ENCODE measurements around the gene TCF4.
A peak's percentile ranks its signal among the peaks of the same experiment; 100 is the strongest.

The TCF4 gene

DNA sequence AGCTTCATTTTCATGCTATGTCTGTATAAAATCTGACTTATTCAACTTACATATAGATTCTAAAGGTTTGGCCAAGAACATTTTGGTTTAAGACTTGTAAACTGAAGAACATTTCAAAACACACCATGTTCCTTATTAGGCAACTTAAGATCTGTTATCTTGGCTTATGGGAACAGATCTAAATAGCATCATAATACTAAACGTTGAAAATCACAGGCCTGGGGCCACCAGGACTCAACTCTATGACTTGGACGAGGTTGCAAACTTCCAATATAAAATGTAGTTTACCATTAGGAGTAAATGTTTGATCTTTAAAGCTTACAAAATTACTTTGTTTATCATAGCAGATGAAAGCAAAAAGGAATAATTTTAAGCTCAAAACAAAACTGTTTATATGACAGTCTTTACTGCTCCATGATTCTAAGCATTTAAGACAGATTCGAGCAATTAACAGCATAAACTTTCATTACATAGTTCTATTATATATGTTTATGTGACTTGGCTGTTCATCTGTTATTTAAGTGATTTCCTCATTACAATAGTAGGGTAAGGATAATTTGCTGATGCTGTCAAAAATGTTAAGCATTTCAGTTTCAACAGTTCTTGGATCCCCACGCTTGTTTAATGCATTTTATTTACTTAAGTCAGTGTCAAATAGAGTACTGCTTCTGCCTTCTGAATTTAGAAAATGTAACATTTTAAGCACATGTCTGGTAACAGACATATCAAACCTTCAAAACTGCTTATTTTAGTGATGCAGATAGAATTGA lies 8.3 kb downstream of the TCF4 start:
- CTCF ChIA-PET: interaction anchor here (0.7 to 1.6 kb wide), 2 partner anchors 165 to 257 kb away, joined by 3 to 5 read pairs; no protein-coding TSS in a partner anchor
- no peak overlapping the region for H3K4me3 ChIP-seq (ENCODE audit: low read depth, low read length)
- POLR2A ChIA-PET: interaction anchor here (0.5 to 0.6 kb wide), 2 partner anchors 17 to 173 kb away, joined by 6 to 7 read pairs; no protein-coding TSS in a partner anchor
- no peak overlapping the region for H3K27ac ChIP-seq (ENCODE audit: extremely low read depth, low read depth, low read length)
- H3K36me3 ChIP-seq (ENCODE audit: control insufficient read depth in 2 of 2, insufficient read depth in 1 of 2, low read length in 2 of 2): peaks cover 0 to 2% of the 10 kb centered on the region in 2 experiments; a peak in 2 of 3 replicates
- peaks cover 29% of the 10 kb centered on the region for H3K4me1 ChIP-seq (ENCODE audit: control insufficient read depth, insufficient read depth, low read length)
- TF ChIP-seq PRDM6 (tag by site-specific recombination; IDR thresholded peaks at IDR 0.05): 0 out of 2 replicates have a peak, but pooled peaks have one; percentile 4
- TF ChIP-seq ZNF623 (tag by site-specific recombination; IDR thresholded peaks at IDR 0.05): 0 out of 2 replicates have a peak, but pooled peaks have one; percentile 10
- no peak for TF ChIP-seq ZNF221 (tag by site-specific recombination; IDR thresholded peaks at IDR 0.05; ENCODE audit: borderline replicate concordance)
- H3K9me3 ChIP-seq (ENCODE audit: control insufficient read depth, insufficient read depth, low read depth, low read length): no peaks in the 10 kb centered on the region

- CTCF ChIA-PET: interaction anchor here (0.6 to 1.8 kb wide), 2 partner anchors 12 to 130 kb away, joined by 3 read pairs; no protein-coding TSS in a partner anchor
- Histone ChIP-seq H3K4me1 (ENCODE audit: control insufficient read depth, insufficient read depth, low read length) (peaks cover 29% of the 10 kb centered on the region), H3K36me3 (ENCODE audit: control insufficient read depth in 2 of 2, insufficient read depth in 1 of 2, low read length in 2 of 2) (peaks cover 0 to under 1% of the 10 kb centered on the region in 2 experiments), H3K27ac (ENCODE audit: extremely low read depth, low read depth, low read length) (no peak overlapping the region), H3K9me3 (ENCODE audit: control insufficient read depth, insufficient read depth, low read depth, low read length) (no peaks in the 10 kb centered on the region), H3K4me3 (ENCODE audit: low read depth, low read length) (no peak overlapping the region)
- POLR2A ChIA-PET: no interaction called here
- peak; percentile 8; the same call in 1 of the 2 replicates for TF ChIP-seq ZNF654 (tag by site-specific recombination; IDR thresholded peaks at IDR 0.05; ENCODE audit: low read depth)
- no peak for TF ChIP-seq GLIS1 (tag by site-specific recombination; IDR thresholded peaks at IDR 0.05)
- TF ChIP-seq ZNF324 (tag by site-specific recombination; IDR thresholded peaks at IDR 0.05): no peak
- TF ChIP-seq, protein P1, sequence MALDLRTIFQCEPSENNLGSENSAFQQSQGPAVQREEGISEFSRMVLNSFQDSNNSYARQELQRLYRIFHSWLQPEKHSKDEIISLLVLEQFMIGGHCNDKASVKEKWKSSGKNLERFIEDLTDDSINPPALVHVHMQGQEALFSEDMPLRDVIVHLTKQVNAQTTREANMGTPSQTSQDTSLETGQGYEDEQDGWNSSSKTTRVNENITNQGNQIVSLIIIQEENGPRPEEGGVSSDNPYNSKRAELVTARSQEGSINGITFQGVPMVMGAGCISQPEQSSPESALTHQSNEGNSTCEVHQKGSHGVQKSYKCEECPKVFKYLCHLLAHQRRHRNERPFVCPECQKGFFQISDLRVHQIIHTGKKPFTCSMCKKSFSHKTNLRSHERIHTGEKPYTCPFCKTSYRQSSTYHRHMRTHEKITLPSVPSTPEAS (tag by site-specific recombination; IDR thresholded peaks at IDR 0.05): no peak
- no peak for TF ChIP-seq ZFP69B (tag by site-specific recombination; IDR thresholded peaks at IDR 0.05)
- no peak for TF ChIP-seq ZNF513 (tag by site-specific recombination; IDR thresholded peaks at IDR 0.05)
- TF ChIP-seq OVOL3 (tag by site-specific recombination; IDR thresholded peaks at IDR 0.05): no peak
- 0 out of 2 replicates have a peak, but pooled peaks have one; percentile 10 for TF ChIP-seq ZNF366 (tag by site-specific recombination; conservative IDR thresholded peaks at IDR 0.05)
- TF ChIP-seq ZNF488 (tag by site-specific recombination; IDR thresholded peaks at IDR 0.05): no peak
- peak; percentile 68 for TF ChIP-seq PRDM6 (tag by site-specific recombination; IDR thresholded peaks at IDR 0.05)
- TF ChIP-seq, protein P2, sequence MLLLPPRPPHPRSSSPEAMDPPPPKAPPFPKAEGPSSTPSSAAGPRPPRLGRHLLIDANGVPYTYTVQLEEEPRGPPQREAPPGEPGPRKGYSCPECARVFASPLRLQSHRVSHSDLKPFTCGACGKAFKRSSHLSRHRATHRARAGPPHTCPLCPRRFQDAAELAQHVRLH (tag by site-specific recombination; IDR thresholded peaks at IDR 0.05): no peak
- no peak for TF ChIP-seq ZNF26 (tag by site-specific recombination; IDR thresholded peaks at IDR 0.05)
- no peak for TF ChIP-seq SCRT2 (tag by site-specific recombination; IDR thresholded peaks at IDR 0.05)
- TF ChIP-seq KLF9 (tag by site-specific recombination; IDR thresholded peaks at IDR 0.05; ENCODE audit: low read depth): no peak
- no peak for TF ChIP-seq ZNF48 (tag by site-specific recombination; IDR thresholded peaks at IDR 0.05)
- no peak for TF ChIP-seq ZNF157 (tag by site-specific recombination; IDR thresholded peaks at IDR 0.05)
- no peak for TF ChIP-seq ZNF404 (tag by site-specific recombination; IDR thresholded peaks at IDR 0.05)
- TF ChIP-seq ZNF623 (tag by site-specific recombination; IDR thresholded peaks at IDR 0.05): no peak
- no peak for TF ChIP-seq TCF7L2 (IDR thresholded peaks at IDR 0.05; ENCODE audit: borderline replicate concordance, low read depth, low read length)
Observed at GRCh38 chr18:55577812-55578539, 10.0 kb downstream of the TCF4 start.
